HepG2 (cell line): ENCODE results near the gene EIF1AD. TPM values are rescaled to one million over a fixed set of nuclear protein-coding genes. Genes with fewer than 3 reads are reported as not detected.

Source experiments
- ATAC-seq: fragments of 200-7000 bp; cut with Tn5 transposase; 3 replicates; pipeline ENCODE4 v1.9.1; 2020; ENCODE audit warnings: mild to moderate bottlenecking, moderate library complexity
- Bru-seq: library from RNA; stranded (reverse); fragments of 400-500 nt; gene quantifications from one replicate; lab custom pipeline; 2021; lab: Mats Ljungman, UMichigan
- BruChase-seq, 2 experiments: library from RNA; stranded (reverse); fragments of 400-500 nt; gene quantifications; one replicate each; lab custom pipeline; 2021; lab: Mats Ljungman, UMichigan
- BruUV-seq: library from RNA; stranded (reverse); fragments of 400-500 nt; replicated peaks from 2 replicates; lab custom pipeline; 2021; lab: Mats Ljungman, UMichigan
- CTCF ChIA-PET: fragments of 300-600 bp; formaldehyde crosslinking; extraction: SDS; loops from one replicate; lab custom pipeline; 2021; ENCODE audit warnings: low total read pairs, inconsistent platforms, low intra/inter-chr PET ratio; lab: Yijun Ruan, JAX
- POLR2A ChIA-PET: fragments of 350-600 bp; sonication (Branson Sonifier 250); formaldehyde crosslinking; loops from one replicate; lab custom pipeline; 2020; ENCODE audit warnings: antibody characterized with exemption, inconsistent platforms; lab: Yijun Ruan, JAX
- DNase-seq: peaks from one replicate; pipeline ENCODE4 v3.0.0-alpha.2; 2015; ENCODE audit warnings: low spot score
- FAIRE-seq: peaks from 3 replicates; lab custom pipeline; 2011; peaks lifted over from hg19 to GRCh38; lab: Jason Lieb, UNC
- H2AFZ ChIP-seq: one replicate; pipeline ENCODE4 v1.6.1; 2011; ENCODE audit warnings: low read length, inconsistent platforms
- H3K27ac ChIP-seq: fragments of 300-600 bp; 3 replicates; pipeline ENCODE4 v1.8.0; 2011; ENCODE audit warnings: mixed run types, mild to moderate bottlenecking, mixed read lengths, low read length, inconsistent platforms; ENCODE audit not compliant: insufficient read depth; ENCODE audit errors: extremely low read length
- H3K27me3 ChIP-seq, 2 experiments: fragments of 200-600 bp in 1 of 2; 2 replicates in 1 of 2; 3 replicates in 1 of 2; pipeline versions ENCODE4 v1.6.0 to v1.8.0; 2011; ENCODE audit warnings: low read length in 2 of 2, mild to moderate bottlenecking in 2 of 2, moderate library complexity in 2 of 2, inconsistent platforms in 1 of 2; ENCODE audit not compliant: insufficient read depth in 2 of 2, control insufficient read depth in 1 of 2
- H3K36me3 ChIP-seq, 2 experiments: fragments of 200-600 bp in 1 of 2; replicated peaks in 1 of 2; 2 replicates in 1 of 2; 3 replicates in 1 of 2; pipeline versions ENCODE4 v1.5.1 to v1.8.0; 2011; ENCODE audit warnings: low read length in 2 of 2, inconsistent platforms in 1 of 2; ENCODE audit not compliant: insufficient read depth in 2 of 2, control insufficient read depth in 1 of 2
- H3K4me1 ChIP-seq: 2 replicates; pipeline ENCODE4 v1.5.1; 2012; ENCODE audit warnings: low read length, inconsistent platforms; ENCODE audit not compliant: insufficient read depth
- H3K4me2 ChIP-seq: 2 replicates; pipeline ENCODE4 v1.6.0; 2011; ENCODE audit warnings: low read depth, low read length, inconsistent platforms
- H3K4me3 ChIP-seq, 3 experiments: fragments of 200-600 bp in 1 of 3; sonication (generic), shearing (Covaris generic) in 1 of 3; replicated peaks in 1 of 3; 2 replicates each; pipeline ENCODE4 v1.5.1; 2011 to 2016; ENCODE audit warnings: low read length in 3 of 3, inconsistent platforms in 2 of 3, low read depth in 2 of 3, mild to moderate bottlenecking in 2 of 3, control low read depth in 1 of 3, mixed read lengths in 1 of 3; ENCODE audit not compliant: insufficient read depth in 1 of 3
- H3K79me2 ChIP-seq: one replicate; pipeline ENCODE4 v1.6.1; 2011; ENCODE audit warnings: low read length, inconsistent platforms; ENCODE audit not compliant: insufficient read depth
- H3K9ac ChIP-seq: 2 replicates; pipeline ENCODE4 v1.6.0; 2011; ENCODE audit warnings: mild to moderate bottlenecking, low read depth, low read length, inconsistent platforms; ENCODE audit not compliant: insufficient read depth
- H3K9me3 ChIP-seq: 2 replicates; pipeline ENCODE4 v1.5.1; 2012; ENCODE audit warnings: mild to moderate bottlenecking, low read length
- H4K20me1 ChIP-seq: 2 replicates; pipeline ENCODE4 v1.6.0; 2011; ENCODE audit warnings: inconsistent platforms, mild to moderate bottlenecking, low read length, moderate library complexity; ENCODE audit not compliant: insufficient read depth
- ARNTL ChIP-seq: sonication (generic); formaldehyde crosslinking; IDR thresholded peaks from 2 replicates; pipeline ENCODE4 v1.4.0; 2020; ENCODE audit warnings: mild to moderate bottlenecking, missing genetic modification reagents
- ATF1 ChIP-seq: IDR thresholded peaks from 2 replicates; pipeline ENCODE4 v1.6.1; 2016; ENCODE audit warnings: mild to moderate bottlenecking, control low read depth
- DMAP1 ChIP-seq: IDR thresholded peaks from 2 replicates; pipeline ENCODE4 v1.6.1; 2016
- FUBP1 ChIP-seq: sonication (generic); formaldehyde crosslinking; IDR thresholded peaks from 2 replicates; pipeline ENCODE4 v1.5.1; 2020; ENCODE audit warnings: missing genetic modification reagents, mild to moderate bottlenecking, borderline replicate concordance
- GLMP ChIP-seq: sonication (generic); formaldehyde crosslinking; IDR thresholded peaks from 2 replicates; pipeline ENCODE4 v1.9.0; 2021; ENCODE audit warnings: missing genetic modification reagents, mild to moderate bottlenecking, borderline replicate concordance
- NCOA2 ChIP-seq: sonication (generic); formaldehyde crosslinking; IDR thresholded peaks from 2 replicates; pipeline ENCODE4 v1.8.0; 2022; ENCODE audit warnings: inconsistent platforms
- PHF20 ChIP-seq: sonication (generic); formaldehyde crosslinking; IDR thresholded peaks from 2 replicates; pipeline ENCODE4 v1.5.0; 2020; ENCODE audit warnings: mild to moderate bottlenecking, missing genetic modification reagents
- TAF1 ChIP-seq: sonication (generic); formaldehyde crosslinking; IDR thresholded peaks from 2 replicates; pipeline ENCODE4 v1.4.0; 2020; ENCODE audit warnings: missing genetic modification reagents
- ZBTB33 ChIP-seq: sonication (generic); formaldehyde crosslinking; IDR thresholded peaks from 2 replicates; pipeline ENCODE4 v1.4.0; 2020; ENCODE audit warnings: missing genetic modification reagents
- ZNF567 ChIP-seq: sonication (generic); formaldehyde crosslinking; IDR thresholded peaks from 2 replicates; pipeline ENCODE4 v1.8.1; 2023; ENCODE audit warnings: mild to moderate bottlenecking, missing genetic modification reagents, borderline replicate concordance
- ZNF777 ChIP-seq: sonication (generic); formaldehyde crosslinking; IDR thresholded peaks from 2 replicates; pipeline ENCODE4 v1.4.0; 2020; ENCODE audit warnings: missing genetic modification reagents
- ZSCAN25 ChIP-seq: sonication (generic); formaldehyde crosslinking; IDR thresholded peaks from 2 replicates; pipeline ENCODE4 v1.8.0; 2022; ENCODE audit warnings: mild to moderate bottlenecking, missing genetic modification reagents
- WGBS: methylation state at CpG from one replicate; pipeline ENCODE4 v1.1.6; 2017; ENCODE audit warnings: low lambda C conversion rate; 5-methylcytosine and 5-hydroxymethylcytosine counted together
- in situ Hi-C: cut with HindIII; loops from 2 replicates; pipeline ENCODE4 v1.10.0; 2017; ENCODE audit warnings: low pct_unique_long_range_greater_than_20kb; ENCODE audit not compliant: extremely low pct_ligation_motif_present
- intact Hi-C: fragments of 100-400 bp; cut with micrococcal nuclease; formaldehyde crosslinking; loops from one replicate; pipeline ENCODE4 v1.10.0; 2022; ENCODE audit not compliant: unreplicated experiment
- long read RNA-seq, 2 experiments: library from RNA in 1 of 2; library from polyadenylated mRNA in 1 of 2; stranded (forward) in 1 of 2; unstranded in 1 of 2; transcript quantifications; one replicate each; pipeline ENCODE4 v2.0.0, GENCODE V29; 2019 to 2022
- polyA minus RNA-seq, 3 experiments: library from RNA; depleted of rRNA, polyadenylated mRNA; stranded (reverse); fragments of >200 nt; gene quantifications; 2 replicates each; pipeline ENCODE4 v1.2.3, GENCODE V29; 2011; ENCODE audit warnings: low replicate concordance in 1 of 3
- polyA plus RNA-seq, 8 experiments: library from polyadenylated mRNA; depleted of rRNA in 3 of 8; stranded (reverse) in 7 of 8; unstranded in 1 of 8; fragments of >200 nt; fragmentation: Illumina TruSeq in 4 of 8; extraction: Trizol in 4 of 8; gene quantifications; 2 replicates each; pipeline versions ENCODE4 v1.2.1 to v1.2.3, GENCODE V29; 2011 to 2016; ENCODE audit warnings: low read depth in 4 of 8, missing spikeins in 1 of 8, mixed read lengths in 1 of 8; ENCODE audit not compliant: insufficient read depth in 1 of 8
- total RNA-seq, 5 experiments: library from RNA; depleted of rRNA; stranded (reverse); fragments of >200 nt; fragmentation: Illumina TruSeq; extraction: Trizol; gene quantifications; 2 replicates each; pipeline ENCODE4 v1.2.3, GENCODE V29; 2016; ENCODE audit warnings: low read depth in 1 of 5

The EIF1AD gene
- total RNA-seq (2016; rRNA removed; fragmentation: Illumina TruSeq; extraction: Trizol): 30.8 and 45.9 TPM in 2 replicates
- total RNA-seq (2016; cell fraction: cytosol; rRNA removed; fragmentation: Illumina TruSeq; extraction: Trizol; ENCODE audit: low read depth): 6.9 and 8.1 TPM in 2 replicates
- total RNA-seq (2016; cell fraction: insoluble cytoplasmic fraction; rRNA removed; fragmentation: Illumina TruSeq; extraction: Trizol): 31.8 and 45.0 TPM in 2 replicates
- 15.6 and 16.4 TPM in 2 replicates for total RNA-seq (2016; cell fraction: membrane; rRNA removed; fragmentation: Illumina TruSeq; extraction: Trizol)
- 25.8 TPM in 2 replicates for total RNA-seq (2016; cell fraction: nucleus; rRNA removed; fragmentation: Illumina TruSeq; extraction: Trizol)
- polyA plus RNA-seq (2011; rRNA removed): 18.2 and 24.0 TPM in 2 replicates
- polyA plus RNA-seq (2011; cell fraction: cytosol; rRNA removed): 22.4 and 22.6 TPM in 2 replicates
- polyA plus RNA-seq (2011; cell fraction: nucleus; rRNA removed): 15.8 and 23.5 TPM in 2 replicates
- 15.2 and 20.1 TPM in 2 replicates for polyA plus RNA-seq (2012)
- 2.1 and 2.9 TPM in 2 replicates for polyA plus RNA-seq (2016; cell fraction: cytosol; fragmentation: Illumina TruSeq; extraction: Trizol; ENCODE audit: low read depth)
- polyA plus RNA-seq (2016; cell fraction: insoluble cytoplasmic fraction; fragmentation: Illumina TruSeq; extraction: Trizol; ENCODE audit: low read depth): 33.3 and 34.6 TPM in 2 replicates
- polyA plus RNA-seq (2016; cell fraction: membrane; fragmentation: Illumina TruSeq; extraction: Trizol; ENCODE audit: low read depth): 7.7 and 8.3 TPM in 2 replicates
- polyA plus RNA-seq (2016; cell fraction: nucleus; fragmentation: Illumina TruSeq; extraction: Trizol; ENCODE audit: insufficient read depth, low read depth): 31.4 and 35.8 TPM in 2 replicates
- 41.6 and 67.3 TPM in 2 replicates for polyA minus RNA-seq (2011; rRNA and poly(A)+ RNA removed; ENCODE audit: low replicate concordance)
- 10.7 and 14.6 TPM in 2 replicates for polyA minus RNA-seq (2011; cell fraction: cytosol; rRNA and poly(A)+ RNA removed)
- 14.3 and 20.4 TPM in 2 replicates for polyA minus RNA-seq (2011; cell fraction: nucleus; rRNA and poly(A)+ RNA removed)
- Bru-seq, nascent RNA: percentile 83 among the genes with signal in this experiment
- BruChase-seq, experiment 1, labeled RNA remaining after a 6-hour chase: percentile 85 among the genes with signal in this experiment
- BruChase-seq, experiment 2, labeled RNA remaining after a 2-hour chase: percentile 95 among the genes with signal in this experiment
- long read RNA-seq, experiment 1, partial matches to known transcripts: 0 of 22 reads
- long read RNA-seq, experiment 1, other reads (novel, unspliced or antisense): 19 of 22 reads
- long read RNA-seq, experiment 2, transcript EIF1AD-206 (6 exons, 889 nt): major isoform, 8 of 29 reads
- long read RNA-seq, experiment 2, partial matches to known transcripts: 1 of 29 reads
- long read RNA-seq, experiment 2, other reads (novel, unspliced or antisense): 13 of 29 reads

GRCh38 chr11:66001942-66002647, at the start of gene EIF1AD, which contains the start of gene BANF1:
TSS of gene EIF1AD (minus strand) at chr11:66002157. CDS start at chr11:66000389, 1,768 bp downstream.
TSS of gene BANF1 (plus strand) at chr11:66002503. CDS start at chr11:66003251, 748 bp downstream.
- Histone ChIP-seq H3K9me3 (no peaks in the 10 kb centered on the region), H3K27ac (peak within 1 kb of the TSS; percentile 94), H3K4me2 (peak within 1 kb of the TSS; percentile 89), H3K4me3 (peak within 1 kb of the TSS; percentile 81 to 92 (median 88)), H3K4me1 (peaks cover 35% of the 10 kb centered on the region), H2AFZ (peak within 1 kb of the TSS; percentile 60), H3K79me2 (peaks cover 33% of the 10 kb centered on the region), H3K9ac (peak within 1 kb of the TSS; percentile 92), H3K27me3 (no peaks in the 10 kb centered on the region; a peak in 1 of 5 replicates), H4K20me1 (no peaks in the 10 kb centered on the region), H3K36me3 (peaks cover 16 to 39% of the 10 kb centered on the region in 2 experiments)
- CTCF ChIA-PET: interaction anchor here (1.5 kb wide), 1 partner anchor 13 kb away, joined by 4 read pairs; no protein-coding TSS in a partner anchor
- ATAC-seq: peak; percentile 85
- BruUV-seq: no TSS peak
- DNase-seq: peak; percentile 96
- intact Hi-C loops (loop anchor here (1.0 kb wide), 1 partner anchor 50 kb away; the partner anchor contains the start of gene SF3B2), in situ Hi-C loops (no loop called here)
- POLR2A ChIA-PET: interaction anchor here (0.8 to 1.8 kb wide), 13 partner anchors 10 to 310 kb away, joined by 3 to 18 read pairs (median 5); partner anchors contain the start of genes CATSPER1, CCDC85B, CFL1 and CST6
- WGBS: 2% methylated on average over 40 of the region's 55 CpGs
- peak; percentile 89 for FAIRE-seq
- TF ChIP-seq PHF20: peak; percentile 99
- TF ChIP-seq ZNF567 (CRISPR knock-in tag): 0 out of 2 replicates have a peak, but pooled peaks have one; percentile 45
- TF ChIP-seq DMAP1 (CRISPR knock-in tag): peak; percentile 95
- TF ChIP-seq ZSCAN25: peak; percentile 81
- peak; percentile 78 for TF ChIP-seq ATF1 (CRISPR knock-in tag)
- TF ChIP-seq FUBP1 (CRISPR knock-in tag): peak; percentile 66; the same call in 1 of the 2 replicates
- peak; percentile 61 for TF ChIP-seq ZBTB33 (CRISPR knock-in tag)
- peak; percentile 91 for TF ChIP-seq TAF1
- peak; percentile 60; the same call in 1 of the 2 replicates for TF ChIP-seq ARNTL (CRISPR knock-in tag)
- no peak for TF ChIP-seq GLMP (CRISPR knock-in tag)
- TF ChIP-seq NCOA2 (CRISPR knock-in tag): peak; percentile 60
- TF ChIP-seq ZNF777: peak; percentile 97
